Esophagus muscularis mucosa (tissue), 4 donors: ENCODE results near the gene QSER1. TPM values are rescaled to one million over a fixed set of nuclear protein-coding genes. Genes with fewer than 3 reads are reported as not detected.
A peak's percentile ranks its signal among the peaks of the same experiment; 100 is the strongest.

Experiments used
- DNase-seq: peaks from one replicate; pipeline ENCODE4 v3.0.0-alpha.2; 2017; ENCODE audit errors: extremely low spot score
- H3K27ac ChIP-seq, 4 donors: fragments of 200-600 bp; sonication (generic); replicated peaks in 1 of 4; 1 replicate in 3 of 4; 2 replicates in 1 of 4; pipeline ENCODE4 v1.5.1; 2016 to 2019; ENCODE audit warnings: mild to moderate bottlenecking in 1 of 4
- H3K27me3 ChIP-seq, 4 donors: fragments of 200-600 bp; sonication (generic); one replicate each; pipeline versions ENCODE4 v1.5.1 to v1.6.0; 2016 to 2019
- H3K36me3 ChIP-seq, 4 donors: fragments of 200-600 bp; sonication (generic); one replicate each; pipeline ENCODE4 v1.5.1; 2016 to 2019
- H3K4me1 ChIP-seq, 4 donors: fragments of 200-600 bp; sonication (generic); one replicate each; pipeline ENCODE4 v1.5.1; 2016 to 2019
- H3K4me3 ChIP-seq, 4 donors: fragments of 200-600 bp; sonication (generic); 1 replicate in 2 of 4; 2 replicates in 2 of 4; pipeline ENCODE4 v1.5.1; 2016 to 2019; ENCODE audit warnings: mild to moderate bottlenecking in 4 of 4, moderate library complexity in 1 of 4
- H3K9me3 ChIP-seq, 4 donors: fragments of 200-600 bp; sonication (generic); 1 replicate in 3 of 4; 2 replicates in 1 of 4; pipeline ENCODE4 v1.5.1; 2016 to 2019
- CTCF ChIP-seq, 3 experiments: fragments of 200-600 bp in 2 of 3; fragments of 450-650 bp in 1 of 3; sonication (generic) in 2 of 3; IDR thresholded peaks; one replicate each; pipeline ENCODE4 v1.5.1; 2017 to 2019; ENCODE audit warnings: antibody characterized with exemption in 3 of 3, mild to moderate bottlenecking in 2 of 3, moderate library complexity in 1 of 3
- EP300 ChIP-seq: sonication (generic); formaldehyde crosslinking; IDR thresholded peaks from one replicate; pipeline ENCODE4 v1.6.1; 2017; ENCODE audit warnings: antibody characterized with exemption
- POLR2A ChIP-seq: fragments of 450-650 bp; IDR thresholded peaks from one replicate; pipeline ENCODE4 v1.6.1; 2017; ENCODE audit warnings: antibody characterized with exemption, moderate library complexity, mild to moderate bottlenecking, low read depth
- POLR2AphosphoS5 ChIP-seq, 2 donors: sonication (generic); formaldehyde crosslinking; IDR thresholded peaks; one replicate each; pipeline ENCODE4 v1.6.1; 2017; ENCODE audit warnings: antibody characterized with exemption in 2 of 2
- WGBS: methylation state at CpG from one replicate; pipeline ENCODE4 v1.1.5; 2018; 5-methylcytosine and 5-hydroxymethylcytosine counted together
- intact Hi-C: fragments of 100-400 bp; cut with DNase I; formaldehyde crosslinking; loops from one replicate; pipeline ENCODE4 v1.15.1; 2023
- total RNA-seq, 4 donors: library from RNA; depleted of rRNA; stranded (reverse); fragments of >200 nt; gene quantifications; one replicate each; pipeline versions ENCODE4 v1.1.0 to v1.2.1, GENCODE V29; 2016

QSER1 gene
- total RNA-seq, 4 donors from 2014 or later = 18.9 to 23.7 (median 21.9) TPM

DNA sequence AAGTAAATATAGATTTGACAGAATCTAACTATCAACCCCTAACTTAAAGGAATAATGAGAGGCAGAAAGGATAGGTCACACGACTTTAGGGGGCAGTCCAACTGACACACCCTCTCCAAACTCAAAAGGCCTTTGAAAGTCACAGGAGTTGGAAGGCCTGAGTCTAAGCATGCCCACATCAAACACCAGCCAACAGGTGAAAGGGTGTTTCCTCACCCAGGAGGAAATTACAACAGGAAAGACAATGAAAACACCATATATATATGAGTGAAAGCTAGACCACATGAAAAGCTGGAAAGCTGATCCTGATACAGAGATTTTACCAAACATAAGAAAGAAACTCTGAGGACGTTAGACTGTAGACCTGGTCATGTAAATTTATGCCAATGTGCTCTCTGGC lies 112.6 kb downstream of the QSER1 start:
- no peak for TF ChIP-seq EP300
- TF ChIP-seq CTCF (IDR thresholded peaks at IDR 0.05) = no peak
- WGBS = 79% methylated on average over 2 of the region's 2 CpGs

GRCh38 chr11:33006010-33006409 lies 113.4 kb downstream of the QSER1 start:
- H3K27ac ChIP-seq = no peak overlapping the region
- H3K9me3 ChIP-seq = no peaks in the 10 kb centered on the region
- no peaks in the 10 kb centered on the region for H3K27me3 ChIP-seq
- intact Hi-C loops = no loop called here
- TF ChIP-seq POLR2A = no peak
- TF ChIP-seq POLR2AphosphoS5 (IDR thresholded peaks at IDR 0.05) = no peak
- no peak for TF ChIP-seq EP300
- TF ChIP-seq CTCF (IDR thresholded peaks at IDR 0.05) = no peak
- peaks cover 0 to 3% (median 0%) of the 10 kb centered on the region in 4 donors for H3K4me1 ChIP-seq
- no peak for DNase-seq
- no peak overlapping the region for H3K4me3 ChIP-seq
- H3K36me3 ChIP-seq = no peaks in the 10 kb centered on the region

More for the DNA sequence above, 112.6 kb downstream of the QSER1 start:
- Histone ChIP-seq H3K36me3 (no peaks in the 10 kb centered on the region), H3K27ac (no peak overlapping the region), H3K4me1 (peaks cover 0 to 11% (median 6%) of the 10 kb centered on the region in 4 donors), H3K4me3 (no peak overlapping the region), H3K27me3 (no peaks in the 10 kb centered on the region), H3K9me3 (no peaks in the 10 kb centered on the region)
- DNase-seq = no peak
- intact Hi-C loops = no loop called here

DNA sequence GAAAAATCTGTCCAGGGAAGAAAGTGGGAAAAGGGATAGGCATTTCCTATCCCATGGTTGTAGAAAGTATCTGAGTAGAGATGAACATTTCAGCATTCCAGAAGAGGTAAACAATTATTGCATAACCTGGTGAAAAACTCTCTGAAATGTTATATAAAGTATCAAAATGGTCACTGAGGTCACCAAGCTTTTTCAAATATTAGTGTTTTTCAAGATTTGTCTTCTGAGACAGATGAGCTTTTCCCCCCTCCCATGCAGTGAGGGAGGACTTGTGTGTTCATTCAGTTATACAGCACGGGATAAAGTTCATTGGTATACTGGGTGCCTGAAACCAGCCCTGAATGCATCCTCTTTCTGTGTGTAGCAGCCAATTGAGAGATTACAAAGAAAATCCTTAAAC lies 121.1 kb downstream of the QSER1 start:
- Histone ChIP-seq H3K27me3 (no peaks in the 10 kb centered on the region), H3K4me1 (peaks cover 9 to 19% (median 15%) of the 10 kb centered on the region in 4 donors), H3K4me3 (no peak overlapping the region), H3K27ac (no peak overlapping the region), H3K36me3 (no peaks in the 10 kb centered on the region), H3K9me3 (no peaks in the 10 kb centered on the region)
- intact Hi-C loops = no loop called here
- no peak for TF ChIP-seq EP300
- TF ChIP-seq POLR2A = no peak
- no peak for TF ChIP-seq CTCF (IDR thresholded peaks at IDR 0.05)
- TF ChIP-seq POLR2AphosphoS5 (IDR thresholded peaks at IDR 0.05) = no peak
- 53% methylated on average over 1 of the region's 1 CpG for WGBS
- DNase-seq = no peak

GRCh38 chr11:33015621-33016551 lies 123.3 kb downstream of the QSER1 start, which contains the start of gene DEPDC7:
TSS of gene DEPDC7 (plus strand) at chr11:33015878. CDS start at chr11:33015956, 78 bp downstream.
- H3K27me3 ChIP-seq = no peaks in the 10 kb centered on the region
- no peaks in the 10 kb centered on the region for H3K36me3 ChIP-seq
- H3K9me3 ChIP-seq = no peaks in the 10 kb centered on the region
- H3K4me3 ChIP-seq = peak within 1 kb of the TSS; percentile 62 to 82 (median 77)
- intact Hi-C loops = no loop called here
- DNase-seq = peak; percentile 95
- peaks cover 9 to 19% (median 15%) of the 10 kb centered on the region in 4 donors for H3K4me1 ChIP-seq
- under 1% methylated on average over 33 of the region's 89 CpGs for WGBS
- H3K27ac ChIP-seq = peak within 1 kb of the TSS; percentile 64 to 79 (median 76)
- peak; percentile 56 to 69 for TF ChIP-seq POLR2AphosphoS5 (IDR thresholded peaks at IDR 0.05)
- TF ChIP-seq EP300 = no peak

DNA sequence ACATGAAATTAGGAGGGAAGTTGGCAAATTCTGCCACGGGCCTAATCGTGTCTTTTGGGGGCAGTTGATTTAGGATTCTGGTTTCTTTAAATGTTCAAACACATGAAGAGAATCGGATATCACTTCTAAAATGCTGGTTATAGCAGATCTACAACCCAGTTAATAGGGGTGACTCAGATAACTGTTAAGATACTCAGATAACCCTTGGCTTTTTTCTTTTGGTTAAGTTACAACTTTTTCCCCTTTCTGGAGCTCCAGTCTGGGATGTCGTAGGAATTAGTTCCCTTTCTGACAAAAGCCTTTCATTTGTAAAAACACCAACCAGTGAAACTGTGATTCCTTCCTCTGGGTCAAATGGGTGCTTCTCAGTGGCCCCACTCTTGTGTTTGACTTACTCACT lies 124.0 kb downstream of the QSER1 start:
- intact Hi-C loops = no loop called here
- Histone ChIP-seq H3K27me3 (no peaks in the 10 kb centered on the region), H3K4me1 (peaks cover 9 to 19% (median 15%) of the 10 kb centered on the region in 4 donors), H3K27ac (peak overlapping the region in 2 of 4 donors; percentile 64 to 79), H3K4me3 (peak overlapping the region; percentile 62 to 82 (median 77)), H3K9me3 (no peaks in the 10 kb centered on the region), H3K36me3 (no peaks in the 10 kb centered on the region)
- TF ChIP-seq EP300 = no peak
- no peak for TF ChIP-seq CTCF (IDR thresholded peaks at IDR 0.05)
- TF ChIP-seq POLR2A = no peak
- no peak for TF ChIP-seq POLR2AphosphoS5 (IDR thresholded peaks at IDR 0.05)
- no peak for DNase-seq
- WGBS = 44% methylated on average over 4 of the region's 4 CpGs
